Spinal cord (tissue), 10 donors: ENCODE data around the gene IFNA8. TPM values are rescaled to one million over a fixed set of nuclear protein-coding genes. Genes with fewer than 3 reads are reported as not detected.

Source experiments
- DNase-seq, 6 donors: peaks; one replicate each; pipeline versions ENCODE4 v3.0.0 to v3.0.0-alpha.2; 2013 to 2015; ENCODE audit warnings: low spot score in 6 of 6, low read depth in 4 of 6
- H3K27ac ChIP-seq: one replicate; pipeline ENCODE4 v1.5.1; 2013; ENCODE audit warnings: low read depth, low read length, control low read depth
- H3K27me3 ChIP-seq: one replicate; pipeline ENCODE4 v1.6.1; 2013; ENCODE audit warnings: low read length; ENCODE audit not compliant: control insufficient read depth, insufficient read depth
- H3K36me3 ChIP-seq: one replicate; pipeline ENCODE4 v1.6.1; 2013; ENCODE audit warnings: low read length; ENCODE audit not compliant: control insufficient read depth, insufficient read depth
- H3K4me1 ChIP-seq: one replicate; pipeline ENCODE4 v1.6.1; 2013; ENCODE audit warnings: low read length; ENCODE audit not compliant: control insufficient read depth, insufficient read depth
- H3K4me3 ChIP-seq: one replicate; pipeline ENCODE4 v1.5.1; 2013; ENCODE audit warnings: low read depth, low read length, control low read depth
- H3K9me3 ChIP-seq: one replicate; pipeline ENCODE4 v1.6.1; 2013; ENCODE audit warnings: low read length; ENCODE audit not compliant: control insufficient read depth, insufficient read depth
- WGBS: methylation state at CpG from one replicate; pipeline ENCODE4 v1.1.5; 2013; ENCODE audit warnings: missing lambda C conversion rate; ENCODE audit not compliant: insufficient coverage; 5-methylcytosine and 5-hydroxymethylcytosine counted together
- polyA plus RNA-seq, 2 donors: library from polyadenylated mRNA; unstranded; fragments of 120-200 nt; gene quantifications; one replicate each; pipeline ENCODE4 v1.2.1, GENCODE V29; 2013; ENCODE audit not compliant: insufficient read length in 2 of 2
- total RNA-seq, 2 donors: library from RNA; depleted of rRNA in 1 of 2; stranded (reverse); fragments of 120-200 nt in 1 of 2; fragments of >200 nt in 1 of 2; gene quantifications; one replicate each; pipeline versions ENCODE4 v1.2.3 to v1.2.4, GENCODE V29; 2013 to 2014
- donor health status: healthy.

IFNA8 gene
- total and polyA plus RNA-seq, 4 donors, result not detected

- H3K36me3 ChIP-seq, result no peaks in the 10 kb centered on the region
- H3K27me3 ChIP-seq, result peaks cover 9% of the 10 kb centered on the region
- H3K4me3 ChIP-seq, result peak overlapping the region; percentile 57
- H3K4me1 ChIP-seq, result no peaks in the 10 kb centered on the region
- H3K27ac ChIP-seq, result no peak overlapping the region
- DNase-seq, result peak in 5 of 6 donors; percentile 48 to 92 (median 66)
- H3K9me3 ChIP-seq, result no peaks in the 10 kb centered on the region
- WGBS, result 3% methylated on average over 37 of the region's 40 CpGs
These were observed 12.9 kb upstream of the IFNA8 start for GRCh38 chr9:21395778-21396717.

- DNase-seq, result no peak
- Histone ChIP-seq H3K4me3 (no peak overlapping the region), H3K36me3 (no peaks in the 10 kb centered on the region), H3K4me1 (peaks cover 9% of the 10 kb centered on the region), H3K9me3 (no peaks in the 10 kb centered on the region), H3K27ac (no peak overlapping the region), H3K27me3 (peaks cover 23% of the 10 kb centered on the region)
- WGBS, result no CpG with 5 or more reads among the region's 5 CpGs
These were observed 9.9 kb upstream of the IFNA8 start for GRCh38 chr9:21398955-21399489.

- Histone ChIP-seq H3K4me3 (no peak overlapping the region), H3K27ac (no peak overlapping the region), H3K36me3 (no peaks in the 10 kb centered on the region), H3K27me3 (peaks cover 23% of the 10 kb centered on the region), H3K4me1 (peaks cover 9% of the 10 kb centered on the region), H3K9me3 (no peaks in the 10 kb centered on the region)
- DNase-seq, result peak in 1 of 6 donors; percentile 34
- WGBS, result no CpG with 5 or more reads among the region's 3 CpGs
These were observed 9.0 kb upstream of the IFNA8 start for GRCh38 chr9:21399956-21400355.

- WGBS, result under 1% methylated on average over 52 of the region's 53 CpGs
- H3K27me3 ChIP-seq, result peaks cover 18% of the 10 kb centered on the region
- no peaks in the 10 kb centered on the region for H3K36me3 ChIP-seq
- no peak overlapping the region for H3K27ac ChIP-seq
- no peaks in the 10 kb centered on the region for H3K9me3 ChIP-seq
- peaks cover 9% of the 10 kb centered on the region for H3K4me1 ChIP-seq
- peak overlapping the region; percentile 29 for H3K4me3 ChIP-seq
- DNase-seq, result peak in 2 of 6 donors; percentile 47 to 53
These were observed 6.3 kb upstream of the IFNA8 start for GRCh38 chr9:21402386-21403251.

GRCh38 chr9:21404146-21404545 lies 4.8 kb upstream of the IFNA8 start:
- no CpG with 5 or more reads among the region's 3 CpGs for WGBS
- Histone ChIP-seq H3K9me3 (no peaks in the 10 kb centered on the region), H3K4me3 (no peak overlapping the region), H3K4me1 (peaks cover 9% of the 10 kb centered on the region), H3K36me3 (no peaks in the 10 kb centered on the region), H3K27ac (no peak overlapping the region), H3K27me3 (peaks cover 14% of the 10 kb centered on the region)
- no peak for DNase-seq

GRCh38 chr9:21412107-21412506 lies 3.2 kb downstream of the IFNA8 start:
- DNase-seq, result peak in 1 of 6 donors; percentile 4
- no peak overlapping the region for H3K27ac ChIP-seq

GRCh38 chr9:21413151-21413550 lies 4.2 kb downstream of the IFNA8 start:
- no peaks in the 10 kb centered on the region for H3K4me1 ChIP-seq
- H3K27me3 ChIP-seq, result no peaks in the 10 kb centered on the region
- no peaks in the 10 kb centered on the region for H3K9me3 ChIP-seq
- no CpG with 5 or more reads among the region's 4 CpGs for WGBS
- no peak overlapping the region for H3K27ac ChIP-seq
- no peaks in the 10 kb centered on the region for H3K36me3 ChIP-seq
- DNase-seq, result no peak
- no peak overlapping the region for H3K4me3 ChIP-seq

More at GRCh38 chr9:21412107-21412506, 3.2 kb downstream of the IFNA8 start:
- H3K27me3 ChIP-seq, result no peaks in the 10 kb centered on the region
- H3K4me3 ChIP-seq, result no peak overlapping the region
- no peaks in the 10 kb centered on the region for H3K4me1 ChIP-seq
- no peaks in the 10 kb centered on the region for H3K9me3 ChIP-seq
- H3K36me3 ChIP-seq, result no peaks in the 10 kb centered on the region

- DNase-seq, result no peak
- Histone ChIP-seq H3K36me3 (no peaks in the 10 kb centered on the region), H3K4me1 (no peaks in the 10 kb centered on the region), H3K9me3 (no peaks in the 10 kb centered on the region), H3K27ac (no peak overlapping the region), H3K4me3 (no peak overlapping the region), H3K27me3 (no peaks in the 10 kb centered on the region)
- WGBS, result 95% methylated on average over 3 of the region's 5 CpGs
These were observed 4.7 kb downstream of the IFNA8 start for GRCh38 chr9:21413624-21414023.

GRCh38 chr9:21414220-21414940 lies 5.5 kb downstream of the IFNA8 start:
- no peak overlapping the region for H3K4me3 ChIP-seq
- no peaks in the 10 kb centered on the region for H3K4me1 ChIP-seq
- no peaks in the 10 kb centered on the region for H3K9me3 ChIP-seq
- no peaks in the 10 kb centered on the region for H3K36me3 ChIP-seq
- no CpG with 5 or more reads among the region's 2 CpGs for WGBS
- no peak for DNase-seq
- no peaks in the 10 kb centered on the region for H3K27me3 ChIP-seq
- no peak overlapping the region for H3K27ac ChIP-seq
